GM18861 (cell line): ENCODE results near the gene FGFBP1.

Experiments used
- ATAC-seq: cut with Tn5 transposase; IDR thresholded peaks from one replicate; pipeline ENCODE4 v1.9.1; 2021; ENCODE audit not compliant: unreplicated experiment

Gene FGFBP1

DNA sequence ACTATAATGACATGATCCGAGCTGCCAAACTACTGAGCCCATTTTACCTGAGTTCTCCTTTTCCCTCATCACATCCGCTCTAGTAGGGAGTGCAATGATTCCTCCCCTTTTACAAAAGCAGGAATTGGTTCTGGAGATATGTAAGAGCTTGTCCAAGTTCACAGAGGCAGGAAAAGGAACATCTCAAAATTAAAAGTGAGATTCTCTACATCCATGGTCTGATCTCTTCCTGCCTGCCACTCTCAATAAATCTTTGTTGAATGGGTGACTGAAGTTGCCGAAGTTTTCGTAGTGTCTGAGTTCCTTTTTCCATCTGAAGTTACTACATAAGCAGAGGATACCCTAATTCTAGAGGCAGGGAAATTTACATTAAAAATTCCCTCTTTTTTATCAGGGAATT lies at the start of gene FGFBP1:
FGFBP1 (minus strand) TSS at position 101 of the 400 bp plus-strand sequence. CDS start 2,108 bp downstream, outside the sequence.
- ATAC-seq, result no peak

DNA sequence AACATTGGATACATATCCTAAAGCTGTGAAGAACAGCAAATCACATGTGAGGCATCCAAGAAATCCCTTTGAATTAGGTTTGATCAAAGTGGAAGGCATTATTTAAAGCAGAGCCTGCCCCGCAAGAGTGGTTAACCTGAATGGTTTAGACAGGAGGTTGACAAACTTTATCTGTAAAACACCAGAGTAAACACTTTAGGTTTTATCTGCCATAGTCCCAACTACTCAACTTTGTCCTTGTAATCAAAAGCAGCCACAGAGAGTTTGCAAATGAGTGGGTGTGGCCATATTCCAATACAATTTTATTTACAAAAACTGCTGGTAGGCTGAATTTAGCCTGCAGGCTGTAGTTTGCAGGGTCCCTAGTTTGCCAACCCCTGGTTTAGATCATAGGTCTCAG lies 49.7 kb upstream of the FGFBP1 start:
- ATAC-seq, result no peak

DNA sequence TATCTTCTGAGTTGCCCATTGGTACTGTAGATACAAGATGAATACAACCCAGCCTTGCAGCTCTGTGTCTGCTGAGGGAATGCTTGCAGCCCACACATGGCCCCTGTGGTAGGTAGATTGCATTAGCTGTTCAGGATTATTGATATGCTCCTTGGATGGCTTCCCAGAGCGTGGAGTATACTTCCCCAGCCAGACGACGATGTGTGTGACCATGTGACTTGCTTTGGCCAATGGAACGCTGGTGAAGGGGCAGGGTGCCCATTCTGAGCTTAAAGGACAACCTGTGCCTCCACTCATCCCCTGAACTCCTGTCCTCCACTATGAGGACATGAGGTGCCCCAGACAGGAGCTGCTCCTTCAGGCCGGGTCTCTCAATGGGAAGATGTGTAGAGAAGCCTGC lies 48.4 kb upstream of the FGFBP1 start:
- ATAC-seq, result no peak

DNA sequence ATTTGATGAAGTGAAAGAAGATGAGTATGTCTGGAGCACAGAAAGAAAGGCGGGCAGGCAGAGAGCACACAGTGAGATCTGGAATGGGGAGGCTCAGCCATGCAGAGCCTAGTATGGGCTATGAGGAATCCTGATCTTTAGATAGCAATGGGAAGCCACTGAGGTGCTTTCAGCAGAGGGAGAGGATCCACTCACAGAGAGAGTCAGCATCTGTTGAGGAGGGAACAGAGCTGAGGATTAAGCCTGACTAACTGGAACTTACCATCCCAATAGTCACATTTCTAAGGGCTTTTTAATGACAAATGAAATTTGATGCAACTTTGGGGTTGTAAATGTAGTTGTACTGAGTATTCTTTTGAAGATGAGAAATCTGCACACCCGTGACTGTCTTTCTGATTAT lies 45.1 kb upstream of the FGFBP1 start:
- no peak for ATAC-seq

DNA sequence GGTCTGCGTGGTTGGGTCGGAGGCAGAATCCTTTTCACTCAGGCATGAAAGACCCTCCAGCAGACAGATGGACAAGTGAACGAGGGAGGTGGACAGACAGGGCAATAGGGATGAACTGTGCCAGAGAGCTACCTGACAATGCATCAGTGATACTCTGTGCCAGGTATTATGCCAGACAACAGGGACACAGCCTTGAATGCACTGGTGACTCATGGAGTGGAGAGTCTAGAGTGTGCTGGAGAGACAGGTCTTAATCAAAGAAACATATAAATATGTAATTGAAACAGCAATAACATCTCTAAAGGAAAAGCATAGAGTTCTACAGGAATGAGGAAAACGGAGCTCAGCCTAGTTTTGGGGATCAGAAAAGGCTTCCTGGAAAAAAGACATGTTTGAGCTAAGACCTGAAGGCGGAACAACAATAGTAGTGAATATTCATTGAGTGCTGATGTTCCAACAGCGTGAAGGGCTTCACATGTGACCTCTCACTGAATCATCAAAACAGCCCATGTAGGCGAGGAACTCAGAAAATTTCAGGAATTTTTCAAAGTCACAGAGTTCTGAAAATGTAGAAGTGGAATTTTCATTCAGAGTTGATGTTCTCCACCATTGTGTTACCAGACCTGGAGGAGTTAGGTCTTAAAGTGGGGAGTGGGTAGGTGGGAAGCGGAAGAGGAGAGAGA lies 44.4 kb upstream of the FGFBP1 start:
- no peak for ATAC-seq

DNA sequence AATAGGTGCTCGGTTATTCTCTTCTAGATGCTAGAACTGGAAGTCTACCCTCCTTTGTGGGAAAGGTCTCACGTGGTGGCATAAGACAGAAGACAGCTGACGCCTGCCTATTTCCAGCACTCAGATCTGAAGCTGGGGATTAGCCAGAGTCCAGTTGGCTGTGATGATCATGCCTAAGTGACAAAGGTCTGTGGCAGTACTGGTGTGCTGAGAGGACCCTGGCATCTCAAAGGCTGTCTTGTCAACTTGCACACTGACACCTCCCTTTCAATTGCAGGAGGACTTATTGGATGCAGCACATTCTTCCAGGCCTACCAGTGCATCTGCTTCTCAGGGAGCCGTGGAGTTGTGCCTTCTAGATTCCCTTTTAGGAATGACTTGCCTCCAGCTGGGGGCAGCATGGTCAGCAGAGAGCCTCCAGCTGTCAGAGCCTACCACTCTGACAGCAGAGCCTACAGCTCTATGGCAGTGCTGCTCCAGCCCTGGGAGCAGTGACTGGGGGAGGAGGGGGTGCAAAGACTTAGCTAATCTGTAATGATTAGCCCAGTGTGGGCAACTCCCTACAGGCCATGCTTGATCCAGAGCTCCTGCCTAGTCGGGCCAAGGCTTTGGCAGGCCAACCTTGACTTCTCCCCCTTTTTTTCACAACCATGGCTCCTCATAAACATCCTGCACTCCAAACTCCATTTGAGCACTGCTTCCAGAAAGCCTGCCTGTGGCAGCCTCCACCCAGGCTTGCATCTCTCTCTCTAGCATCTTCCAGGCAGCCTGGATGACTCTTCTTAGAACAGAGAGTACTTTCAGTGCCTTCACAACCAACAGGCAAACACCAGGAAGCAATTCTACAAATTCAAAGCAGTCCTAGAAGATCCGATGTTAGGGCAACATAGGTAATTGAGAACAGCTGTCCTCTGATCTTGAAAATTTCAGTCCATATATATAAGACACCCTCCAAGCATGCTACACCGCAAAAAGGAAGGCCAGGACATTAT lies 38.2 kb upstream of the FGFBP1 start:
- no peak for ATAC-seq

DNA sequence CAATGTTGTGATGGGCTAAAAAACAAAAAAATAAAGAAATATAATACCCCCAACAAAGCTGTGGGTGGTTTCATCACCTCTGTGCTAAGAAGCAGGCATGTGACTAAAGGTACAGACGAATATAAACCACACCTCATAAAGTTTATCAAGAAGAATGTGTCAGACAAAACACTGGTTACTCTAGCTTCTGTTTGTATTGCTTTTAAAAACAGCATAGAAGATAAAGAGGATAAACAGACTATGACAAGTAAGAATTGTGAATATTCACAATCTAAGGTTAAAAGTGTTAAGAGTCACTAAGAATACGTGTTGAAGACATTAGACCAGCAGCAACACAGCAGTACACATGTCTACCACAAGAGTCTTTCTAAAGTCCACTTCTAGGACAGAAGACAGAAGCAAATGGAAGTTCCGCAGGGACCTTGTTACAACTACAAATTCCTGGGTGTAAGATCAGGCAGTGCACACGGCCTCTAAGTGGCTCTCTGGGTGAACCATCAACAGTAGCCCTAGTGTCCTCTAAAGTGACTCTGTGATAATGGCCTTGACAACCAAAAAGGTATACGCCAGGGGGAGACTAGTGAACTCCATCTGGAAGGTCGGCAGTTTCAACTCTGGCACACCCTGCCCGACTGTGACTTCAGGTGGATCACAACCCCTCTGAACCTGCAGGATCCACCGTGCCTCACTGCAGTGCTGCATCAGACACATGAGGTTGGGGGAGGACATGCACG lies 32.7 kb upstream of the FGFBP1 start:
- ATAC-seq, result no peak

DNA sequence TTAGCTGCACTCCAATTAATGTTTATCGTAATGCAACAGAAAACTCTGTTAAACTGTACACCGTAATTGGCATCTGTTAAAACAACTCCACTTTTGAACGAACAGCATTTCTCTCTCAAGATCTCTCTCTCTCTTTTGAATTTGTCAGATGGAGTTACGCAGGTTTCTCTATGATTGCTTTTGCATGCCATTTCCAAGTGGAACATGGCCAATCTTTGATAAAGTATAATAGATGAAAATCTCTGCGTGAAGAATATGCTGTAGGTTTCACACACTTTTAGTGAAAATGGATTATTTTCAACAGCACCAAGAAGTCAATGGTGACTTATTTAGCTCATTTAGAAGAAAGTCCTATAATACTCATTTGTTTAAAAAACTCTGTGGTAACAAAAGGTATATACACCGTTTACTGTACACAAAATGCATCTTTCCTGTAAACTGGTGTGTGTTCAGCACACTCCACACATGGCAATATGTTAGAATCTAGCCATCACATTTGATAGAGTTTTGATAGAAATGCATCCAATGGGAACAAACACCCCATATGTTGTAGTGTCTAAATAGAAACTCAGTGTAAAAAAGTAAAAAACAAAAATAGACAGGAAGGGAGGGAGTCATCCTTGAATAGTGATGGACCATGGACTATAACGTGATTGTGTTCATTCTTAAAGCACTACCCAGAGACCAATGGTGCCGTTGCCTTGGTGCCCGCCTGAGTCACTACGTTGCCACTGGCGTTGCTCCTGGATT lies 30.2 kb upstream of the FGFBP1 start:
- no peak for ATAC-seq

DNA sequence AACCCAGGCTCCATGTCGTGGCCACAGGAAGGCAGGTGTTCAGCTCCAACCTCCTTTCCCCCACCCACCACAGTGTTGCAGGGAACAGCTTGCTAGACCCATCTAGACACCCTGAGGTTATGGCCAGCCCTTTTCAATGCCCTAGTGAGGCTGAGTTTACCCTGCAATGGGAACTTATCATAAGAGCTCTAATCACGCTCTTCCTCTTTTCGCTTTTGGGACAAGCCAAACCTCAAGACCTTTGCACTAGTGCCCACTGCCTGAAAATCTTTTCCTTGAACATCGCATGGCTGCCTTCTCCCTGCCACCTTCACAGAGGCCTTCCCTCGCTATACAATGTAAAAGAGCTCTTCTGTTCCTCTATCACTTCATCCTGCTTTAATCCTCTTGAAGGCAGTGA lies 26.8 kb upstream of the FGFBP1 start:
- ATAC-seq, result no peak

DNA sequence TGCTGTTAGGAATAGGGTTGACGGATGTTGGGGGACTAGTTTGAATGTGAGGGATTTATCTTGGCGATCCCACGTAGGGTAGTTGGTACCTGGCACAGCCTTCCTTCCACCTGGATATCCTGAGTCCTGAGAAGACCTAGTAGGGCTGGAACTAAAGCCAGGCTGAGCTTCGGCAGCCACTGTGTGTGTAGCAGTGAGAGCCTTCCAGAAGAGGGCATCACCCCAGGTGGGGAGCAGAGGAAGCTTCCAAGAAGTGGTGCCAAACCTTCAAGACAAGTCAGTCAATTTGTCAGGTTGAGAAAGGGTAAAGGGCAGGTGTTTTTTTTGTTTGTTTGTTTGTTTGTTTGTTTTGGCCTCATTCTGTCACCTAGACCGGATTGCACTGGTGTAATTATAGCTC lies 25.6 kb upstream of the FGFBP1 start:
- no peak for ATAC-seq

DNA sequence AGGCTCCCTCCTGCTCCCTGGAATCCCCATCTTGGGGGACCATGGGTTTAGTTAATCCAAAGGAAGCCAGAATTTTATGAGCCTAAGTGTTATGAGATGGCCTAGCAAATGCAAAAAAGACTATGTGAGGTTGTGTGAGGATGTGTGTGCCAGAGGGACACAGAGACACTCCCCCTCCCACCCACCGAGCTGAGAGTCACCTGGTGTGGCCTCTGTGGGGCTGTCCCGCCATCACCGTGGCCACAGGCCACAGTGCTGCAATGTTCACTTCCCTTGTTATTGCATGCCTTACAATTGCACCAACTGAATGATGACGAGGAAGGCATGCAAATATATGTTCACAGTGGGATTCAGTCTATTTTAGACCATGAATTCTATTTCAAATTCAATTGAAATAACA lies 25.0 kb upstream of the FGFBP1 start:
- peak; percentile 56 for ATAC-seq

DNA sequence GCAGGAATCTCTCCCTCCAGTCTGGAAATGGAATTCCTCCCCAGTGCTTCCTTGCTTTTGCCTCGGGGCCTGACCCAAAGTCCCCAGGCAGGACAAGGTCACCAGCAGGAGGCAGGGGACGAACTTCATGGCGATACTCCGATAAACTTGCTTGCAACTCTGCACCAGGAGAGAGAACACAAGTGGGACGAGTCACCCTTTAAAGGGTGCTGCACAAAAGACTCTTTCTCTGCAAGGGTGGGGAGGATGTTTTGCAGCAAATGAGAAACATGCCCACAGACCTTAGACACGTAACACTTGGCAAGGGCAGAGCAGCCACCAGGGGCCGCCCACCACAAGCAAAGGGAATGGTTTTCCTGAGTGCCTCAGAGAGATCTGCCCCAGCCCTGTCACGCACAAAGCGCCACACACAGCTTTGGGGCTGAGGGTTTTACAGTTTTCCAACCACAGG lies 24.5 kb upstream of the FGFBP1 start, which contains the start of gene FGFBP2:
FGFBP2 (minus strand) TSS at position 175 of the 451 bp plus-strand sequence; CDS start at position 129, 46 bp downstream.
- no peak for ATAC-seq

DNA sequence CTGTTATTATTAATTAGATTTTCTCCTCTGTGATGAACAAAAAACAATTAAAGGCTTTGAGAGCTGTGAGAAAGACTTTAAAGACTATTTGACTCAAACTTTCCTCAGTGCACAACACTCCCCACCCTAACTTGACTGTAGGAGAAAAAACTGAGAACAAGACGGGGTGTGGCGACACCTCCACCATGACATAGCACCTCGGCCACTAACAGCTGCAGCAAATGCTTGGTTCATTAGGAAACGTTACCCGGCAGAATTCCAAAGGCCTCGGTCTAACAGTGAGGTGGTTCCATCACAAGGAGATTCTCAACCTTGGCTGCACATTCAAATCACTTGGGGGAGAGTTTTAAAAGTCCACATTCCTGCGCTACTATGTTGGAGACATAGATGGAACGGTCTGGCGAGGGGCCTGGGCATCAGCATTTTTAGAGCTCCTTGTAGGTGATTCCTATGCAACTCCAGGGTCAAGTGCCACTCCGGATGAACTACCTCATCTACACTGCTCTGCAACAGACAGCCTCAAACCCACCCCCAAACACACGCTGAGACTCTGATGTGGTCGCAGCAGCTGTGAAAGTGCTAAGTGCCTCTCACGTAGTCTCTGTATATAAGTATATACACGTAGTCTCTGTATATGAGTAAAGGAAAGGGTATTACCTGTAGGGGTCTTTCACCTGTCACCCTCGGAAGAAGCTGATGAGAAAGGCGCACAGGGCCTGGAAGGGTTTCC lies 23.4 kb upstream of the FGFBP1 start:
- no peak for ATAC-seq

DNA sequence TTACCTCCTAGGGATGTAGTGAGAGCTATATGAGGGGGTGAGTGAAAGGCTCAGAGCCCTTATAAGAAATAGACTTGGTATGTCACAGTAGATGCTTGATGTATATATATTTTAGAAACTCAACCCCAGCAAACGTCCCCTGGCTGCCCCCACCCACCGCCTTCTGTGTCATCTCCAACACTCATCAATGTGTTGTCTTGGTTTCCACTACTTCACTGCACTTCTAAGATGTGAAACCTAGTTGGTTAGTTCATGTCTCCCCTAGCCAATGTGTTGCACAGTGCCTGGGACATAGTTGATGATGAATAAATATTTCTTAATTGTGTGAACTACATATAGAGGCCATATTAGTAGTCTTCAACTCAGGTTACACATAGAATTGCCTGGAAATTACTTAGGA lies 20.0 kb upstream of the FGFBP1 start:
- ATAC-seq, result no peak

DNA sequence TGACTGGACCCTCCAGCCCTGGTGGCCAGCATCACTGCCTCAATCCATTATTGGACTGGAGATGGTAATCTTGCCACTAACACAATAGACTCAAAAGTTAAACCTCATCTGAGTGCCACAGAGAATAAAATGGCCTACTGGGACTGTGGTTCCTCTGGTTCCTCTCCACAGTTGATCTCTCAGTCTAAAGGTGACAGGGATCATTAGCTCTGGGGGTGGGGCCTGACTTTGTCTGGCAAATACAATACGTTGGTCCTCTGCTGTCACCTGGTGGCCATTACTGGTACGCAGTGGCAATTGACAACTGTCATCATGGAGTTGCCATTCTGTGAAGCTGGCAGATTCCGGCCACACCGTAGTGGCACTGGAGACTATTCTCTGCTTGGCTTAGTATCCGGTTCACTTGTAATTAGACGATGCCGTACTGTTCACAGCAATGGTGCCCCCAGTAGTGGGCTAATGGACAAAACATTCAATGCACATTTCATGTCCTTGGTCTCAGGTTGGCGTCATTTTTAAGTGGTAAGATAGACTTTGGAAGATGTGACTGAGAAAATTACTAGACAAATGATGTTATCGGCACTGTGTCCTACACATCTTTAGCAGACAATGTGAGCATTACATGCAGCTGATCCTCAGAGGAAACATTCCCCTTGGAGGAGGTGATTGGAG lies 17.8 kb upstream of the FGFBP1 start:
- ATAC-seq, result peak; percentile 95

DNA sequence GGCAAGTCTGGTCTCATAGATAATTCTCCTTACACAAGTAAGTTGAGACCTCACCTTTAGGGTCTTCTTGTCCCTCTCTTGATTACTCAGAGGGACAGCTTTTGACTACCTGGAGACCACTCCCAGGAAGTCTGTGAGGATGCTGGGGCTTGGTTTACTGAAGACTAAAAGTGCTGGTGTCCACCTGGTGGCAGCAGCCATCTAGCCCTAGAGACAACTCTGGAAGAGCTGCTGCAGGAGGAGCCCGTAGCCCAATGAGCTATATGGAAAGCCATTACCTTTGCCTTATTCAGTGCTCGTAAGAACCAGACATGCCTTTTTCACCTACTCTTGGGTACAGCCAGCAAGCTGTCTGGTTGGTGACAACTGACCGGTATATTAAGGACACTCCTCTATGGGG lies 17.1 kb upstream of the FGFBP1 start:
- ATAC-seq, result no peak

DNA sequence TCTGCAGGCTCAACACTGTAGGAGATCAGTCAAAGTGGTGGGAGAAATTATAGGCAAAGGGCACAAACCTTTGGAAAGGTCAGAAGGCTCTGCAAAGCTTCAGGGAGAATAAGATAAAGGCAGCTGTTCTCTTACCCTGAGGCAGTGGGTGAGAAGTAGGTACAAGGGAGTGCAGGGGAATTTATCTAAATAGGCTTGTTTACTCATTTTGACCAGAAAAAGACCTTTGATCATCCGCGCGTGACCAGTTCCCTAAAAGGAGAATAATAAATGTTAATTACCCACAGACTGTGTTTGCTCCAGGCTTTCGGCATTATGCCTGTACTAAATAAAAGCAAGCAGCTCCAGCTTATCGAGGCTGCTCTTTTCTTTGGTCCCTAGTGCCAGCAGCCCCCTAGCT lies 15.1 kb upstream of the FGFBP1 start:
- no peak for ATAC-seq

DNA sequence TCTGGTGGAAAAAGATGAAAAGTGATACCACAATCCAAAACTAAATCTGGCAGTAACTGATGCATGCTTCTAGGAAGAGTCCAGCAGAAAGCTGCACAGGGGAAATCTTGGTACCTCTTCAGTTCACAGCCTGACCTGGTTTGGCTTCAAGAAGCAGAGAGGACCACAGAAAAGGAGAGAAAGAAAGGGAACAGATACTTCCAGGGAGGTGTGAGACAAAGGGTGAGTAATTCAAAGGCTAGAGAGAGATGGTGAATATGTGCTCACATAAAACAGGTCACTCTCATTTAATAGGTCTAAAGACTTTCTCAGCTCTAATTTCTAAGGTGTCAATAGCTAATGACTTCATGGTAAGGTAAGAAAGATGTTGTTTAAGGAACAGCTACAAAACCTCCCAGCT lies 13.2 kb upstream of the FGFBP1 start:
- no peak for ATAC-seq

DNA sequence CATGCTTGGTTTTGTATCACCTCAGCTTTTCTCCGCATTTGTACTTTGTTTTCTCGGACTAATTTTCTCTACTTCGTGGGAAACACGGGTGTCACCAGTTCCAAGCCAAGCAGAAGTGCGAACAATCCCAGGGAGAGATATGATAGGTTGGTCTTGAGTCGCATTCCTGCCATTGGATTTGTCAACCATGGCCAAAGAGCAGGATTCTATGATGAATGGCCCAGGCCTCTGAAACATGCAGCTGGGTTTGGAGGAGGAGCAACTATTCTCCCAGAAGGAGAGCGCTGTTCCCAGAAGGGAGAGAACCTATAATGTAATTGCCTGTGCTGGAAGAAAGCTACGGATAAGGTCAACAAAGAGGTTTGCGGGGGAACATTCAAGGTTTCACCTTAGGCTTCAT lies 10.3 kb upstream of the FGFBP1 start:
- no peak for ATAC-seq
